ENCODE results near the gene MLLT10. TPM values are rescaled to one million over a fixed set of nuclear protein-coding genes. Genes with fewer than 3 reads are reported as not detected.

MLLT10 gene
- total and polyA plus RNA-seq, 10 of the 15 experiments (the other 5 are each of a cell fraction or from before 2014, with no cell fraction given): 8.7 to 61.1 (median 28.5) TPM

GRCh38 chr10:21742740-21743412 is 208.8 kb downstream of the MLLT10 start:
- SMC1A ChIA-PET (ENCODE audit: uncharacterized antibody, unreplicated experiment): no interaction called here
- ATAC-seq: no peak

More at GRCh38 chr10:21742740-21743412, 208.8 kb downstream of the MLLT10 start:
- ChIA-PET RAD21 (ENCODE audit: unreplicated experiment) (no interaction called here), CTCF (interaction anchor here (1.0 kb wide), 1 partner anchor 10 kb away, joined by 5 read pairs; no protein-coding TSS in a partner anchor), POLR2A (no interaction called here)
- H4K20me1 ChIP-seq (ENCODE audit: control insufficient read depth, insufficient read depth): no peaks in the 10 kb centered on the region
- H2AFZ ChIP-seq (ENCODE audit: control insufficient read depth, low read depth, low read length): no peak overlapping the region
- no peaks in the 10 kb centered on the region for H3K9me3 ChIP-seq (replicated peaks; ENCODE audit: control insufficient read depth, insufficient read depth, low read length)
- no peak for TF ChIP-seq NKRF (conservative IDR thresholded peaks at IDR 0.05)
- TF ChIP-seq SUZ12 (IDR thresholded peaks at IDR 0.05; ENCODE audit: unreplicated experiment): no peak
- TF ChIP-seq STAT3 (IDR thresholded peaks at IDR 0.05; ENCODE audit: low read depth, low read length): no peak
- TF ChIP-seq JUNB (IDR thresholded peaks at IDR 0.05): no peak
- no peak for TF ChIP-seq SKIL (IDR thresholded peaks at IDR 0.05; ENCODE audit: low read depth, poor library complexity, severe bottlenecking)
- no peak for TF ChIP-seq PRDM15 (CRISPR knock-in tag; IDR thresholded peaks at IDR 0.05)
- TF ChIP-seq EED (IDR thresholded peaks at IDR 0.05; ENCODE audit: low read depth): no peak
- no peak for TF ChIP-seq TAF1 (IDR thresholded peaks at IDR 0.05; ENCODE audit: borderline replicate concordance, low read depth, low read length)
- peaks cover 8 to 11% of the 10 kb centered on the region in 2 experiments for H3K36me3 ChIP-seq (ENCODE audit: control insufficient read depth in 2 of 2, insufficient read depth in 2 of 2, low read length in 1 of 2)
- no peak overlapping the region for H3K9ac ChIP-seq (ENCODE audit: control insufficient read depth, insufficient read depth, low read length)
- in situ Hi-C loops (cut with MboI): loop anchor here (25.0 kb wide), 1 partner anchor 881 kb away; no protein-coding TSS in a partner anchor
- no peak for DNase-seq (ENCODE audit: low read depth, low spot score)
- H3K4me2 ChIP-seq (ENCODE audit: control insufficient read depth, insufficient read depth): no peak overlapping the region
- FAIRE-seq: no peak
- no peaks in the 10 kb centered on the region for H3K27me3 ChIP-seq (replicated peaks in 1 of 2; ENCODE audit: control insufficient read depth in 2 of 2, insufficient read depth in 2 of 2, low read length in 1 of 2)
- no peak overlapping the region for H3K4me3 ChIP-seq
- no peaks in the 10 kb centered on the region for H3K79me2 ChIP-seq (ENCODE audit: control insufficient read depth, insufficient read depth, low read length)
- H3K27ac ChIP-seq (ENCODE audit: control insufficient read depth, insufficient read depth): no peak overlapping the region
- no TSS peak for BruUV-seq (replicated peaks)
- WGBS (ENCODE audit: insufficient coverage, insufficient replicate concordance, low lambda C conversion rate, missing lambda C conversion rate): 96% methylated on average over 5 of the region's 5 CpGs
- intact Hi-C loops (cut with micrococcal nuclease; ENCODE audit: unreplicated experiment): no loop called here
- H3K4me1 ChIP-seq (ENCODE audit: control insufficient read depth, insufficient read depth, low read length): no peaks in the 10 kb centered on the region

All from GM12878 (cell line).